NAMALWA (cell line): Measurements from ENCODE around the gene FLNA.
"Not testable (repeated sequence)": the region's sequence is repeated elsewhere in the genome, so short reads cannot be mapped to it uniquely, and the experiment has no call there.

Source experiments
- DNase-seq: peaks from one replicate; pipeline ENCODE4 v3.0.0-alpha.2; 2015; ENCODE audit warnings: low spot score

FLNA gene

GRCh38 chrX:154343063-154343462 is 31.4 kb downstream of the FLNA start:
- DNase-seq: not testable (repeated sequence)

DNA sequence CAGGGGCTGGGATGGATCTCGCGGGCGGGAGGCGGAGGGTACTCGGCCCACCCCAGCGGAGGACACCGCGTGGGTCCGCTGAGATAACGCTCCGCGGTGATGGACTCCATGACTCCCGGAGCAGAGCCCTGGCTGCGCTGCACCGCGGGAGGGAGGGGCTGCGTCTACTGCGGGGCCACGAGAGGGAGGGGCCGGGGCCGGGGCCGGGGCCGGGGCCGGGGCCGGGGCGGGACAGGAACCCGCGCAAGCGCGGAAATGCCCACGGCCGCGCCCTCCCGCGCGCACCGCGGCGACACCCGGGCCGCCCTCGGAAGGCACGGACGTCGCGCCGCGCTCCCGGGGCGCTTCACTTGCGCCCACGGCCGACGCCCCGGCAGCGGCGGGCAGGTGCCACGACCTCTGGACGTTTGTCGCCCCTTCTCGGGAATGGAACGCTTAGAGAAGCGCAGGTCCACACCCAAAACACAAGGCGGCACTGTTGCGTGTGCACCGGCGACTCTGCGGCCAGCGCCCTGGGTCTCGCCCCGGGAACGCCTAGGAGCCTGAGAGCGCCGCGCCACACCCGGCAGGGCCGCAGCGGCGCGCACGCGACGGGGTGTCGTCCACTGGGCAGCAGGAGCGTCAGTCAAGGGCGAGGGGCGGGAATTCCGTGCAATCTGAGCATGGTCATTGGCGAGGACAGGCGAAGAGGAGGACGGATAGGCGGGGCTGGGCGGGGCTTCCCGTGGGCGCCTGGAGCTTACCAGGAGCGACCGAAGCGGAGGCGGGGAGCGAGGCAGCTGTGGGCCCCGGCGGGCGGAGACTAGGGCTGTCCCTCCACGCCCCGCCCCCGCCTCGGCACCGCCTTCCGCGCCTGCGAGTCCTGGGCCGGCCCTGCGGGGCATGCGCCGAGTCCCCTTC is 32.8 kb downstream of the FLNA start:
- DNase-seq: not testable (repeated sequence)

DNA sequence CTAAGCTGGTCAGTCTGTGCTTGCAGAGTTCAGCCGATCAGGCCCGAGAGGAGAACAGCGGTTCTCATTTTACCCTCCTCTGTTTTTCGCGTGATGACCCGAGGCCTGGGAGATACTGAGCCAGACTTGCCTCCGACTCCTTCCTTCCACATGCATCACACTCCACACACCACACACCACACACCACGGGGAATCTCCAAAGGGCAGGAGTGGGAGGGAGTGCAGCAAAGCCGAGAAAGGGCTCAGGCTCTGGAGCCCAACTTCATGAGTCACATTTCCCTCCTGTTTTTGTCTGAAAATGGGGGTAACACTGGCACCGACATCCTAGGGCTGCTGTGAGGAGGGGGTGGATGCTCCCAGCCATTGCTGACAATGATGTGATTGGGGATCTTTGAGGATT is 39.9 kb downstream of the FLNA start:
- DNase-seq: no peak

DNA sequence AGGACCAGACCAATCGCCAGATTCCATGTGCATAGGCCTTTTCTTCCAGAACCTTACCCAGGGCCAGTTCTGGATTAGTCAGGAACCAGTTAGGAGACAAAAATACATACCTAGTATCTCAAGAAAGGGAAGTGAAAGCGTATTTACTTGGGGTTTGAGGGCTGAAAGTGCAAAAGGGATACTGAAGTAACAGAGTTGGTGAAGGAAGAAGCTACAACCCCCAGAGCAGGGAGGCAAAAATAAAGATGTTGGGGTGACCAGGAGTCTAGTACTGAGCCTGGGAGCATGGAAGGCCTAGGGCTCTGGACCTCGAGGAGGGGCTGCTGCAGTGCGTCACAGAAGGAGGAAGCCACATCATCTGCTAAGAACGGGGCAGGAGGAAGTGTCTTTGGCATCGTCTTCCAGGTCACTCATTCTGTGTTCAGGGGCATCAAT is 40.6 kb downstream of the FLNA start:
- peak; percentile 52 for DNase-seq

- no peak for DNase-seq
Measured at GRCh38 chrX:154333116-154333515, 41.3 kb downstream of the FLNA start.

DNA sequence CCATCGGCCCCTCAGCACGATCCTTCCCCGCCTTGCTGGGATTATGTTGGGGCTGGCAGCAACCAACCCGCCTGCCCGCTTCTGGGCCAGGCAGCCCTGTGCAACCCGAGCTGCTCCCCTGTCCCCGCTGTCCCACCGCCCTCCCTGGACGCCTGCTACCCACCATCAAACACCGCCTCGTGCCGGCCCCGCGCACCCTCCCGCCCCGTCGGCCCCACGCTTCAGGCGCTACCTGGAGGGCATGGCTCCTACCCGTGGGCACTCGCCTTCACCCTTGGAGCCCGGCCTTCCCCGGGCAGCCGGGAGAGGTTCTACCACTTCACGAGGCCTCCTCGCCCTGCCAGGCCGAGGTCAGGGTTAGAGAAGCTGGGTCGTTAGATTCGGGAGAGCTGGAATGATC is 41.9 kb downstream of the FLNA start:
- DNase-seq: no peak

GRCh38 chrX:154329294-154329693 is 45.1 kb downstream of the FLNA start:
- DNase-seq: no peak

DNA sequence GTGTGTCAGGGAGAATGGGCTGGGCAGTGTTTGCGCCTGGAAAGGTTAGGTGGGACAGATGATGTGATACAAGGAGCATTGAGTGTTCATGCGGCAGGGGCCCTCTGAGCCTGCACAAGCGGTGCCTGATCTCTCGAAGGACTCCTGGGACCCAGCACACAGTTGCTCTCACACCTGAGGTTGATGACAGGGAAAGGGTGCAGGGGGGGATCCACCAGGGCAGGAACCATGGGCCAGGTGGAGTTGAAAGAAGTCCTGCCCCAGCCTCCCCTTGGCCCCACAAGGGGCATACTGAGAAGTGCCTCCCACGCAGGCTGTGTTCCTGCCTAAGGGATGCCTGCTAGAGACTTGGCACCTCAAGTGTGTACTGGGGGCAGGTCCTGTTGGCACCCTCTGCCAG is 45.8 kb downstream of the FLNA start:
- no peak for DNase-seq

- no peak for DNase-seq
Measured at GRCh38 chrX:154327038-154327820, 47.2 kb downstream of the FLNA start.

- DNase-seq: no peak
Measured at GRCh38 chrX:154325541-154325940, 48.9 kb downstream of the FLNA start.

DNA sequence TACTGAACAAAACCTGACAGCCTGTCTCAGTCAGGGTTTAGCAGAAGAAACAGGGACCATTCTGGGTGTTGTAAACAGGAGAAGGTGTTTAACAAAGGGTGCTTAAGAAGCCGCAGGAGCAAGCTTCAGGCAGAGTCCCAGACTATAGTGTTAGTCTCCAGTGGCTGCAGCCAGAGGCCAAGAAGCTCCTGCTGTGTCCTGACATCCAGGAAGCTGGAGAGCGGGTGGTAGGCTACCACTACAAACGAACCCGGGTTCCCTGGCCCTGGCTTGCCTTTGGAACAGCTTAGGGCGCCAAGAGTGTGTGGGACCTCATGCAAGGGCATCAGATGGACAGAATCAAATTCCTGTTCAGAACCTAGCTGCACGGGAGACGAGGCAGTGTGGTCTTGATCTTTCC is 50.9 kb downstream of the FLNA start:
- no peak for DNase-seq

- DNase-seq: no peak
Measured at GRCh38 chrX:154322890-154323289, 51.5 kb downstream of the FLNA start.

DNA sequence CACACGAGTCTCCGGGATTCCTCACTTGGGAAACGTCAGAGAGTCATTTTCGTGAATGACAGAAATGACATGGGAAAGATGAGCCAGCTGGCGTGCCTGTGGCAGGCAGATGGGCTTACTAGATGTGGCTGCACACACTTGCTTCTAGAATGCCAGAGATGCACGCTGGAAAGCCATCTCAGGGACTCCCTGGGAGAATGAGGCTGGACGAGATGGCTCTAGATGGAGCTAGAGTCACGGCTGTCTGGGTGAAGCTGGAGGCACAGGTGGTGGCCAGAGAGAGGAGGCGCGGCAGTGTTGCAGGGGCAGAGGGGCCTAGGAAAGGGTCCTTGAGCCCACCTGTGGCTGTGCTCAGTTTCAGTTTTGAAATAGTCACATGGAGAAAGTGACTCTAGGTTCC is 52.8 kb downstream of the FLNA start:
- peak; percentile 7 for DNase-seq

DNA sequence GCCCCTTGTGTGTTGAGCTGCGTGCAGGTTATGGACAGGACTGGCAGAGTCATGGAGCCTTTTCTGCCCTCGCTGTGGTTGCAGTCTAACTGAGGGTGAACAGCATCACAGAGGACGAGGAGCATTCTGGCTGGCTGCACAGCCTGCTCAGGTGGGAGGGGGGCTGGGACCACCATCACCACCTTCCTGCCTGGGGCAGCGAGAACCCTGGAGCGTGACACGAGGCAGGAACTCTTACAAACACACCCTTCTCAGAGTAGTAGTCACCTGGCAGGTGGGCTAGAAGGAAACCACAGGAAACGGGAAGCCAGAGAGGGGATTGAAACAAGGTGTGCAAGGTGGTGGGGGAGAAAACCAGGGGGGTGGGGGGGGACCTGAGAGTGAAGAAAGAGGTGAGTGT is 53.3 kb downstream of the FLNA start:
- DNase-seq: no peak

- DNase-seq: no peak
Measured at GRCh38 chrX:154320406-154320805, 54.0 kb downstream of the FLNA start.

DNA sequence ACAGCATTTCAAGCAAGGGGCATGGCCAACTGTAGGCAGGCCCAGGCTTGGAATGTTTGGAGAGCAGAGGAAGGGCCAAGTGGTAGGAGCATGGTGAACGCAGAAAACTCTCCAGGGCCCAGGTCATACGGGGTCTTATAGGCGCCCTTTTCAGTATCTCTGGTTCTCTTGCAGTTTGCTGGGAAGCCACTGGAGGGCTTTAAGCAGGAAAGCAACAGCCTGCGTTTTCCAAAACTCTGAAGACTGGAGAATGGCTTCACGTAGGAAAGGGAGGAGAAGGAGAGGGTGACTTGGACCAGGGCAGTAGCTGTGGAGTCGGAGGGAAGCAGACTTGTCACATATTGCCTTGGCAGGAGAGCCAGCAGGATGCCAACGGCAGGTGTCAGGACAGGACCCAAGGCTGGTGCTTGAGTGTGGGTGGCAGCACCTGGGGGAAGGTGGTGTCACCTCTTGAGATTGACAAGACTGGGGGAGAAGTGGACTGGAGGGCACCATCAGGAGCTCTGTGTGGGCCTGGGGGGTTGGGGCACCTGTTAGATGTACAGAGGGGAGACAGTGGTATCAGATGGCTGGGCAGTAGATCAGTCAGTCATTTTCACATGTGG is 56.9 kb downstream of the FLNA start:
- no peak for DNase-seq

DNA sequence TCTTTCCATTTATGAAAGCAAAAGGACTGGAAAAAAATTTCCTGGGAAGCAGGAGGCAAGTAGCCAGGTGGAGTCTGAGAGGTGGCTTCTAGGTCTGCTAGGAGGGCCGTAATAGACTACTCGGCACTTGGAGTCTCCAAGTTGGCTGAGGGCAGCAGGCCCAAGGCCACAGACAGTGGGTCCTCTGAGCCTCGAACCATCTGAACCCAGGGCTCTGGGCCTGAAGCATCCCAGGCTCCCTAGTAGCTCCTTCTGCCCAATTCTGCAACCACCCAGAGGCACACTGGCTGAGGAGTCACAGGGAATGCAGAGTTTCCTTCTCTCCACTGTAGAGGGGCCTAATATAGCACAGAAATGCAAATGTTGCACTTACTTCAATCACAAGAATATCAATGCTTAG is 59.0 kb downstream of the FLNA start:
- no peak for DNase-seq

DNA sequence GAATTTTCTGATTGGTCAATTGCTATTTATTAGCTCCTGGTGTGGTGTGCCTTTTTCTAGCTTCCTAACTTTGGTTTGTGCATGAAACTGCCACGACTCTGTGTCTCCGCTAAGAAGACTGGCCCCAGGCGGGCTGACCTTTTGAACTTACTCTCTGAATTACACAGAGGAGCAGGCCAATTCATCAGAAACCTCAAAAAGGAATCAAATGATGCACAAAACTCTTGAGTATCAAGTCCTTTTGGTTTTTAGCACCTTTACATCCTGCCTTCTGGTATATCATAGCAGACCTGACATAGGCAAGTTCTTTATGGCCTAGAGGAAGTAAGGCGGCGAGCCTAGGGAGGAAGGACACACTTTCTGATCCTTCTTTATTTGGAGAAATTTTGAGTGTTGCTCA is 61.3 kb downstream of the FLNA start:
- DNase-seq: no peak

- no peak for DNase-seq
Measured at GRCh38 chrX:154312116-154312515, 62.3 kb downstream of the FLNA start.

DNA sequence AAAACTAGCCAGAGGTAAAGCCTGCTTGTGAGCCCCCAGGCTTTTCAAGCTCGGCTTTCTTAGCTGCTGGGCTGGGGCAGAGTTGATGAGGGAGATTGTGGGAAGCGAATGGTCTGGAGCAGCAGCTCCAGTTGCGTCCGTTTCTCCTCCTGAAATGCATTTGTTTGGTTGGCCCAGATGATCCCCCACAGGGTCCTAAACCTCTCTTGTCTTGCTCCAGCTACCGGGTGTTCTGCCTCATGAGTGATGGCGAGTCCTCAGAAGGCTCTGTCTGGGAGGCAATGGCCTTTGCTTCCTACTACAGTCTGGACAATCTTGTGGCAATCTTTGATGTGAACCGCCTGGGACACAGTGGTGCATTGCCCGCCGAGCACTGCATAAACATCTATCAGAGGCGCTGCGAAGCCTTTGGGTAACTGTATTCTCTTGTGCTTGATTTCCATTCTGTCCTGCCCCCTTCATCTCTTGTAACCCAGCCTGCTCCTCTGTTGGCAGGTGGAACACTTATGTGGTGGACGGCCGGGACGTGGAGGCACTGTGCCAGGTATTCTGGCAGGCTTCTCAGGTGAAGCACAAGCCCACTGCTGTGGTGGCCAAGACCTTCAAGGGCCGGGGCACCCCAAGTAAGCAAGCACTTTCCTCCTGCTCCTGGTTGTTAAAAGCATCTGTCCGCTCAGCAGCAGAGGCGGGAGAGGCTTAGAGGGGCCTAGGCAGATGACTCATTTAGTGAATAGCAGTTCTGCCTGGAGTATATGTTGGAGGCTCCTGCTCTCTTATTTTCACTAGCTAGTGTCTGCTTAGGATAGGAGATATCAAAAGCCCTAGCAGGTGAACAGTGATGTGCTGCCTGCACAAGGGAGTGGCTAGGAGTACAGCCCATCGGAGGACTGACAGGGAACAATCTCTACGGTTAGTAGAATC is 63.6 kb downstream of the FLNA start:
- no peak for DNase-seq

- DNase-seq: no peak
Measured at GRCh38 chrX:154309041-154309775, 65.2 kb downstream of the FLNA start.
